Measurements from ENCODE around the gene IGHMBP2.
A peak's percentile ranks its signal among the peaks of the same experiment; 100 is the strongest.

The IGHMBP2 gene

DNA sequence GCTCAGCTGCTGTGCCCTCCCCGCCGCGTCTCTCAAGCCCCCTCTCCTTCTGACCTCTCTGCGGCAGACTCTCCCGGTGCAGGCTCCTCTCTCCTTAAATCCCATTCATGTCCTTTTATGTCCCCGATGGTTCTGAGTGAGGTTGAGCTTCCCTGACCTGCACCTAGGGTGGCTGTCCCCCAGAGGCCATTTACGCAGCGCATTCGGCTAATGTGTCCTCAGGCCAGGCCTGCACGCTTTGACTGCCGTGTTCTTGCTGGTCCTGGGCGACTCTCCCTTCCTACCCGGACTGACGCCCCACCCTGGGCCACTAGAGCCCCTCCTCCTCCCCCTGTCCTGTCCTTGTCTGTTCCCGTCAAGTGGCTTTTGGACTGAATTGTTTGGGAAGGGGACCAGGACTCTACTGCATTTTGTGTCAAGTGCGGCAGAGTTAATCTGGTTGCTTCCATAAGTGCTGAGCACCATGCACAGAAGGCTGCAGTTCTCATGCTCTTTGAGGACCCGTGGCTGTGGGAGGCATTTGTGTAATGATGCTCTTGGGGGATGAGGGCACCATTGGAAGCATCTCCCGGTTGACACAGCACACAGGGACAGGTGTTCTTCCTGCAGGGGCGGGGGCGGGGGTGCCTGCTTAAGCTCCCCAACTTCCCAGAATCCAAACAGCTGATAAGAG, 37.1 kb downstream of the IGHMBP2 start:
- no peak for DNase-seq

GRCh38 chr11:68941324-68942094, 37.8 kb downstream of the IGHMBP2 start:
- no peak for DNase-seq

DNA sequence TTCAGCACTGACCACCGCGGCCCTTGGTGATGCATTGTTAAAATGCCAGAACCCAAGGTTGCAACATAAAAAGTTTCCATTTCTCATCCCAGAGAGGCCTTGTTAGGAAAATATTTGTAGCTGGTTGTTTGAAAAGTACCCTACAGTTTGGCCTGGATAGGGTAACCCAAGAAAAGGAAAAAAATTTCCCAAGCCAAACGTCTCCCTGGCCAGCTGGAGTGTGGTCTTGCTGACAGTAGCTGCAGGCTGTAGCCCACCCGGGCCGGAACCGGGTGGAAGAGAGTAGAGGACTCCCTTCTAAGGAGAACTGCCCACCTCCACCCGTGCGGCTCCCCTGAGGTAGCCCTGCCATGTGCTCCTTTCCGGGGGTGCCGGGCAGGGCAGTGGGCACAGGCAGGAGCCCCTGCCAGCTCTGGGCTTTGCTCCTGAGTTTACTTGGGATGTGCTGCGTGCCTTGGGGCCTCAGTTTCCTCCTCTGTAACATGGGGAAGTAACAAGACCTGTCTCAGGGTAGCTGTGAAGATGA, 38.5 kb downstream of the IGHMBP2 start:
- DNase-seq, result no peak

DNA sequence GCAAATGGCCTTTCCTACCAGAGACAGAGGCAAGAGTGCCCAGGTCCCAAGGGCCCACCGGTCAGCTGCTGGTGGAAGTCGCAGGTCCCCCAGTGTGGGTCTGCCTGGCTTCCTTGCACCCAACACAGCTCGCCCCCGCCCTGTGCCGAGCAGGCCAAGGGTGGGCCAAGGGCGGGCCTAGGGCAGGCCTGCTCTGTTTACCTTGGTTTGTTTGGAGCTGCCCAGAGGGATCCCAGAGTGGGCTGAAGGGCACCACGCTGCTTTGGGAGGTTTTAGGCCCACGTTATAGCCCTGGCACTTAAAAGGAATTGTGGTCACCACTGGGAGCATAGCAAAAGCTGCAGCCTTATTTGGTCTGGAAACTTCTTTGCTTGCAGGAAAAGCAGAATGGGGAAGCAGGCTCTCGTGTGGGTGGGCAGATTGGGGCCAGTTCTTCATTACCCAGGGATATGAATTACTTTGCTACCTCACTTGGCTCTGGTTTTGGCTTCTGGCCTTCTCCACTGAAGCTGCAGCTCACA, 39.1 kb downstream of the IGHMBP2 start:
- DNase-seq, result no peak

GRCh38 chr11:68946416-68947090, 42.9 kb downstream of the IGHMBP2 start:
- DNase-seq, result no peak

DNA sequence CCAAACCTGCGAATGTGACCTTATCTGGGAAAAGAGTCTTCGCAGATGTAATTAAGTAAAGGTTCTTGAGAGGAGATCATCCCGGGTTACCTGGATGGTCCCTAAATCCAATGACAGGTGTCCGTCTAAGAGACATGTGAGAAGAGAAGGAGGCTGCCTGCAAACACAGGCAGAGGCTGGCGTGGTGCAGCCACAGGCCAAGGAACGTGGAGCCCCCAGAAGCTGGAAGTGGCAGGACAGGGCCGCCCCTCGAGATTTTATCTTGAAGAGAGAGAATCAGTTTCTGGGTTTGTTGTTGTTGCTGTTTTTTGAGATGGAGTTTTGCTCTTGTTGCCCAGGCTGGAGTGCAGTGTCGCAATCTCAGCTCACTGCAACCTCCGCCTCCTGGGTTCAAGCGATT, 43.5 kb downstream of the IGHMBP2 start:
- DNase-seq, result no peak

- DNase-seq, result no peak
Observed at GRCh38 chr11:68948496-68948895, 44.8 kb downstream of the IGHMBP2 start.

GRCh38 chr11:68948935-68949334, 45.2 kb downstream of the IGHMBP2 start:
- DNase-seq, result no peak

GRCh38 chr11:68950270-68950669, 46.6 kb downstream of the IGHMBP2 start:
- no peak for DNase-seq

- DNase-seq, result no peak
Observed at GRCh38 chr11:68950762-68951161, 47.1 kb downstream of the IGHMBP2 start.

- DNase-seq, result no peak
Observed at GRCh38 chr11:68954836-68955606, 51.3 kb downstream of the IGHMBP2 start.

DNA sequence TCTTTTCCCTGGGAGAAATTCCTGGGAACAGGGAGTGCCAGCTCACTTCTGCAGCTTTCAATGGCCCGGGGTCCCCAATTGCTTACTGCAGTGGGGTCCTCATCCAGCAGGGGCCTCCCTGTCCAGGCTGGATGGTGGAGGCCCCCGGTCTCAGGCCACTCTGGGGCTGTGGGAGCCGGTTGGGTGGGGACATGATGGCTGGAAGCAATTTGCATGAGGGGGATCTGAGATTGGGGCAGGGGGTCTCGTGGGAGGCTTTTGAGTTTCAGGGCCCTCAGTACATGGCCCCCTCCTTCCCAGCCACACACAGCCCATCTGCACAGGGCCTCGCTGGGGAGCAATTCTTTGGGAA, 51.9 kb downstream of the IGHMBP2 start:
- no peak for DNase-seq

DNA sequence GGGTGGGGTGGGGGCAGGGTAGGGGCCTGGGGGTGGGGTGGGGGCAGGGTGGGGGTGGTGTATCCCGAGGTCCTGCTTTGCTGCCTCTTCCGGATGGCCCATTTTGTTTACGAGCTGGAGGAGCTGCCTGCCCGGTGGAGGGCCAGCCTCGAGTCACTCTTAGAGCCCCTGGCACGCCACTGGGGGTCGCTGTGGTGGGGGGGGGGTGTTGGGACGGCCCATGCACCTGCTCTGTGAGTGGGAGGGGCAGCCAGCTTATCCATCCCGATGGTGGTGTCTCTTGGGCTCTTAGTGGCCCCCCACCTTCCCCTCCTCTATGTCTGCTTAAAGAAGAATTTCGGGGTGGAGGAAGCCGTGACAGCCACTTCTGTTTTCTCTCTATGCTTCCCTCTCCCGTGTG, 52.5 kb downstream of the IGHMBP2 start:
- DNase-seq, result peak; percentile 20

DNA sequence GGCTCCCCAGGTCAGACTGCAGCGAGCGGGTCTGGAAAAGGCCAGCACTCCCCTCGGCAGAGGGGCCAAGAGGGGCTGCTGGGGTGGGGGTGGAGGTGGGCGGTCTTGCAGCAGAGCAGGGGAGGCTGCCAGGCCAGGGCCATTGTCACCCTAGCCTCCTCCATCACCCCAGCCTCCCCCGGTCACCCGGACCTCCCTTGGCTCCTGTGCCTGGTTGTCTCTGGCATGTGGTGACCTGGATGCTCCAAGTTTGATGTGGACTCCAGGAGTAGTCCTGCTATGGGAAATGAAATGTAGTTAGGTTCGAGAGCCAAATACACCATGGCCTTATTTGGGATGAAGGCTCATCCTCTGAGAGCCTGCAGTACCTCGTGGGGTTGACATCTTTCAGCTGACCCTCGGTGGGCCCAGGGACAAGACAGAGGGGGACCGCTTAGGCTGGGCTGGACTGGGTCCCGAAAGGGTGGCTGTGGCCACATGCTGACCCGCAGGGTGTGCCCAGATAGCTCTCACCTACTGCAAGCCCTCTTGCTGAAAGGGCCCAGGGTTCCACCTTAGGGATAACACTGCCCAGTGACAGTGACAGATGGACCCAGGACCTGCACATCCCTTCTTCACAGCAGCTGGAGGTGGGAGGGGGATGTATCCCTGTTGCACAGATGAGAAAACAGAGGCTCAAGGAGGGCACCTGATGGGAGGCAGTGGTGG, 53.0 kb downstream of the IGHMBP2 start:
- DNase-seq, result no peak

DNA sequence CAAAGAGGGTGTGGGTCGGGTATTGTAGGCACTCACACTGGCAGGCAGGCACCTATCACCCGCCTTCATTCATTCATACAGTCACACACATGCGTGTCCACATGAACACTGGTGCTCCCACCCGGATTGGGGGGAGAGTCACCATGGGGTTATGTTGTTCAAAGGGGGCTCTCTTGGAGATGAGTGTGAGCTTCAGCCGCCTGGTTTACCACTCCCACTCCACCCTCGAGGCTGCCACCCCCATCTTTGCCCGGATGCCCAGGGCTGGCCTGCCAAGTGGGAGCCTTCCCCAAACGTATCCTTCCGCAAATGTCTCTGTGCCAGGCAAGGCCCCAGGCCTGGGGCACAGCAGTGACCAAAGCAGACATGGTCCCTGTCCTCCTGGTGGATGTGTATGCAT, 54.5 kb downstream of the IGHMBP2 start:
- no peak for DNase-seq

DNA sequence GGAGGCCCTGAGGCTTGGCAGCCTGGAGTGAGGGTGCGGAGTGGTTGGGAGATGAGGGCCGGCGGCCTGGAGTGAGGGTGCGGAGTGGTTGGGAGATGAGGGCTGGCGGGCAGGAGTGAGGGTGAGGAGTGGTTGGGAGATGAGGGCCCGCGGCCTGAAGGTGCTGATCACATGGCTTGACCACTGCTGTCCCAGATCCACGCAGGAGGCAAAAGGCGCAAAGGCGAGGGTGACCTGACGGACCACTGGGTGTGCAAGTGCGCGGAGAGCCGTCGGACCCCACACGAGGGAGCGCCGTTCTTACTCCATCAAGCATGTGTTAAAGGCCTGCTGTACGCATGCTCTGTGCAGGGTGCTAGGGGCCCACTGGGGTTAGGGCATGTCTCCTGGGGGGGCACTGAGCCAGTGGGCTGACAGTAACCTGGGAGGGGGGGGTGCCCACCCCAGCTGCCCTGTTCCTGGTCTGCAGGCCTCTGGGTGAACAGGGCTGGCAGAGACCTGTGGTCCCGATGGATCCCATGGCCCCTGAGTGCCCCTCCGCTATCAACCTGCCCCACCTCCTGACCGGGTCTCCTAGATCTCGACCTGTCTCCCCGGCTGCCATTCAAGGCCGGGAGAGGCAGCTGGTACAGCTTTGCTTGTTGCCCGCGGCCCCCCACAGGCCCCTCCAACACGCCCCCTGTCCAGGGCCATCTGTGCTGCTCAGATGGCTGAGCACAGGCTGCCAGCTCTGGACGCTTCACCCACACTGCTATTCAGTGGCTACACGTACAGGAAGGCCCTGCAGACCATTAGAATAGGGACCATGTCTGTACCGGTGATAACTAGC, 56.0 kb downstream of the IGHMBP2 start:
- no peak for DNase-seq

DNA sequence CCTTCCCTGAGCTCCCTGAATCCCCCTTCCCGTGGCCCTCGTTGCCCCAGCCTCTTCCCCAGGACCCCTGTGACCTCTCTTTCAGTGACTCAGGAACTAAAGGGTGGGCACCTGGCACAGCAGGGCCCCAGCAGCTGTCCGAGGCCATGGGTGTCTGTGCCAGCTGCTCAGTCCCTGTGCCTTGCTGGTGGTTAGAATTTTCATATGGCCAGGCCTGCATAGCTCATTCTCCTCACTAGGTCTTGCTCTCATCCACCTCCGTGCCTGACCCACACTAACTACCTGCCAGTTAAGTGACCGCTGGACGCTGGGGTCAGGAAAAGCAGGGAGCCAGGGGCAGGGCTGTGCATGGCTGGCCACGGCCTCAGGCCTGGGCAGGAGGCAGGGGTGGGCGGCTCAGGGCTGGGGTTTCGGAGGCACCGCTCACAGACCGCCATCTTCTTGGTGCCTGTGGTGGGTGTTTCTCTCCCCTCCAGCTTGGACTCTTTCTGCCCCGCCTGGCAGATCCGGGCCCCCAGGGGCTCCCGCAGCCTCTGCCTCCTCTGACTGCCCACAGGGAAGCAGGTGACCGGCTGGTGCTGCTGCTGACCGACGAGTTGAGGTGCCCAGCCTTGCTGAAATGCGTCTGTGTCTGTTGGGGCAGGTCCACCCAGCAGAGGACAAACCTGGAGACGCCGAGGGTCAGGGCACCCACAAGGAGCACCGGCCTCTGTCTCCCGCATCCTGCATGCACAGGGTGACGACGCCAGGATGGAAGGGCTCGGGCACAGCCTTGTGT, 56.8 kb downstream of the IGHMBP2 start:
- DNase-seq, result no peak

- no peak for DNase-seq
Observed at GRCh38 chr11:68961245-68961644, 57.6 kb downstream of the IGHMBP2 start.

DNA sequence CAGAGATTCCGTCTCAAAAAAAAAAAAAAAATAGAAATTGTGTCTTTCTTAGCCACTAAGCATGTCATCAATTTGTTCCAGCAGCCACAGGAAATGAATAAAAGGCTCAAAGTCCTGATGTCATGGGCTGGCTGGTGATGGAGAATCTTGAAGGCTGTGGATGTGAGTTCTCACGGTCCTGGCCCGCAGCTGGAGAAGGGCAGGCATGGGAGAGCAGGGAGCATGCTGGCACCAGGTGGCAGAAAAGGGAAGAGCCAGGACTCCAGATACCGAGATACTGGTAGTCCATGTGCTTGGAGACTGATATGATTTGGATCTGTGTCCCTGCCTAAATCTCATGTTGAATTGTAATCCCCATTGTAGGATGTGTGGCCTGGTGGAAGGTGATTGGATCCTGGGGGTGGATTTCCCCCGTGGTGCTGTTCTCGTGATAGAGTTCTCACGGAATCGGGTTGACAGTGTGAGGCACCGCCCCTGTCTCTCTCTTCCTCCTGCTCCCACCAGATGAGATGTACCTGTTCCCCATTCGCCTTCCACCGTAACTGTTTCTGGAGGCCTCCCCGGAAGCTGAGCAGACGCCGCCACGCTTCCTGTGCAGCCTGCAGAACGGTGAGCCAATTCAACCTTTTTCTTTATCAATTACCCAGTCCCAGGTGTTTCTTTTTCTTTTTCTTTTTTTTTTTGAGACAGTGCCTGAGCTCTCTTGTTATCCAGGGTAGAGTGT, 59.0 kb downstream of the IGHMBP2 start:
- peak; percentile 11 for DNase-seq

DNA sequence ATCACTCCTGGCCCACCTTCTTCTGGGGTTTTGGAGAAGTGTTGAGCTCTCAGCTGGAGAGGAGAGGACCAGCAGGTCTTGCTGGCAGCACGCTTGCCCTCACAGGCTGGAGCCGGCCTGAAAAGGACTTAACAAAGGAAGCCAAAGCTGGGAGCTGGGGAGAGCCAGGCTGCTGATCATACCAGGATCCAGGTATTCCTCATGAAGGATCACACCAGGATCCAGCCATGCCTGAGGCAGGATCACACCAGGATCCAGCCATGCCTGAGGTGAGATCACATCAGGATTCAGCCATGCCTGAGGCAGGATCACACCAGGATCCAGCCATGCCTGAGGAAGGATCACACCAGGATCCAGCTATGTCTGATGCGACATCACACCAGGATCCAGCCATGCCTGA, 60.1 kb downstream of the IGHMBP2 start:
- DNase-seq, result no peak
